B cell (primary cell): ENCODE measurements around the gene TEAD1.

Experiments used
- EZH2 ChIP-seq: IDR thresholded peaks from 2 replicates; pipeline ENCODE4 v1.6.1; 2012; ENCODE audit warnings: borderline replicate concordance, low read depth, mild to moderate bottlenecking, moderate library complexity, low read length; ENCODE audit not compliant: insufficient read depth, poor library complexity, severe bottlenecking
- TF ChIP-seq, protein P1 (sequence below): fragments of 200-600 bp; IDR thresholded peaks from one replicate; pipeline ENCODE4 v1.8.0; 2022; ENCODE audit warnings: antibody characterized with exemption, mild to moderate bottlenecking

DNA sequence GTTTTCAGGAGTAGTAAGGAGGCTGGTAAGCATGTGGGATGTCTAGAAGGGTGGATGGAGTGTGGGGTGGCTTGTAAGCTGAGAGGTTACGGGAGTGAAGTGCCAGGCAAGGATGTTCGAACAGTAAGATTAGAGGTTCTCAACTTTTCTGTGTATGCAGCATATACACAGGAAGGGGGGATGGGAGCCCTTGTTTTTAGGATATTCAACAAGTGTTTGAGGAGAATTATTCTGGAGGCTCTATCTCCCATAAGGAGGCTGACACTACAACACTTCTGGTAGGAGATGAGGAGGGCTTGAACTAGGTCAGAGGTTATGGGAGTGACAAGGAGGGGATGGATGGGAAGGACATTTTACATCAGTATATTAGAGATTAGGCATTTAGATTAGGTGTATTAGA, 109.5 kb downstream of the TEAD1 start:
- TF ChIP-seq, protein P1, sequence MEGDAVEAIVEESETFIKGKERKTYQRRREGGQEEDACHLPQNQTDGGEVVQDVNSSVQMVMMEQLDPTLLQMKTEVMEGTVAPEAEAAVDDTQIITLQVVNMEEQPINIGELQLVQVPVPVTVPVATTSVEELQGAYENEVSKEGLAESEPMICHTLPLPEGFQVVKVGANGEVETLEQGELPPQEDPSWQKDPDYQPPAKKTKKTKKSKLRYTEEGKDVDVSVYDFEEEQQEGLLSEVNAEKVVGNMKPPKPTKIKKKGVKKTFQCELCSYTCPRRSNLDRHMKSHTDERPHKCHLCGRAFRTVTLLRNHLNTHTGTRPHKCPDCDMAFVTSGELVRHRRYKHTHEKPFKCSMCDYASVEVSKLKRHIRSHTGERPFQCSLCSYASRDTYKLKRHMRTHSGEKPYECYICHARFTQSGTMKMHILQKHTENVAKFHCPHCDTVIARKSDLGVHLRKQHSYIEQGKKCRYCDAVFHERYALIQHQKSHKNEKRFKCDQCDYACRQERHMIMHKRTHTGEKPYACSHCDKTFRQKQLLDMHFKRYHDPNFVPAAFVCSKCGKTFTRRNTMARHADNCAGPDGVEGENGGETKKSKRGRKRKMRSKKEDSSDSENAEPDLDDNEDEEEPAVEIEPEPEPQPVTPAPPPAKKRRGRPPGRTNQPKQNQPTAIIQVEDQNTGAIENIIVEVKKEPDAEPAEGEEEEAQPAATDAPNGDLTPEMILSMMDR = no peak
- TF ChIP-seq EZH2 = no peak
